G401 (cell line): ENCODE measurements around the gene FBXL4. TPM values are rescaled to one million over a fixed set of nuclear protein-coding genes. Genes with fewer than 3 reads are reported as not detected.
A peak's percentile ranks its signal among the peaks of the same experiment; 100 is the strongest.

Experiments used
- DNase-seq: peaks from one replicate; pipeline ENCODE4 v3.0.0-alpha.2; 2015; ENCODE audit warnings: low spot score
- in situ Hi-C: cut with HindIII; loops from 2 replicates; pipeline ENCODE4 v1.10.0; 2016; ENCODE audit warnings: low sequenced_read_pairs, mixed read lengths
- total RNA-seq: library from RNA; depleted of rRNA; stranded (reverse); fragments of >200 nt; shearing (Covaris generic); gene quantifications from 2 replicates; pipeline ENCODE4 v1.2.3, GENCODE V29; 2014

The FBXL4 gene
- total RNA-seq, 1 experiment from 2014 or later: 8.3 TPM

DNA sequence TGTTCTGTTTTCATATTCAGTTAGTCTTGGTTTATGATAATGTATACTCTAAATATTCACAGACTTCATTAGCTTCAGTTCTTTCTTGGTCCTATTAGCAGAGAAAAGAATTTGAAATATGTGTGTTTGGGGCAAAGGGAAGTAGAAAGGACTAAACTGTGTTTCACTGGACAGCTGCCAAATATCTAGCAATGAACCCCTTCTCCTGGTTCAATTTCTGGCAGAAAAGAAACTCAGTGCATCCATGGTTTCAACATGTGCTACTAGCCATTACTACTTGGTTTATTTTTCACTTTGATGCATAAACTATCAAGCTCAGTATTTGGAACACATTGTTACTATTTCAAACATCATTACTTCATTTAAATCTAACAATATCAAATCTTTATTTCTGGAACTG lies 43.6 kb downstream of the FBXL4 start:
- in situ Hi-C loops: no loop called here
- DNase-seq: no peak

DNA sequence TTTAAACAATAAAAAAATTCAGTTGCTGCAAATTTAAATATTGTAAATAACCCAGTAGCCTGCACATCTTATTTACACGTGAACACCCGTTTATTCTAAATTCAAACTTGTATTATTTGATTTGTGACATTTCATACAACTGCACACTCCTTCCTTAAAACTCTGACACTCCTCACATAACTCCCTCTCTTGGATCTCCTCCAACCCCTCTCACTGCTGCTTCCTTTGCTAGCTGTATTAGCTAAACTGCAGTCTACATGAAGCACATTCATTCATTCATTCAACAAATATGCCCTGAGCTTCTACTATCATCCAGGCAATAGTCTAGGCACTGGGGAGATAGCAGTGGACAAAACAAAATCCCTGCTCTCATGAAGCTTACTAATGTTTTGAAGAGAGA lies 47.0 kb downstream of the FBXL4 start:
- DNase-seq: no peak
- in situ Hi-C loops: no loop called here

DNA sequence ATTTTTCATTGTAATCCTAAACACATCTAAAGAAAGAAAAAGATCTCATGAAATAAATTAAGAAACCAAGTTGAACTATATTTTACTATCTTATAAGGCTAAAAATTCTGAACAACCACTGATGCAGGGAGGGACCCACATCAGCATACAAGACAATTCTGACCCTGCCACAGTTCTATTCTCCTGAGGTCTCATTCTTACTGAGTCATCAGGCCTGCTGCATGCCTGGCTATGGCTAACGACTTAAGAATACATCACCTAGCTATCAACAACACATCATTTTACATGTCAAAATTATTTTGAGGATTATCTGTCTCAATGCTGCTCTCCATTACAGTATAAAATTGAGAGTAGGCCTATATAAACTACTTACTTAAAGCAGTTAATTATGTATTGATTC lies 52.9 kb downstream of the FBXL4 start:
- in situ Hi-C loops: no loop called here
- no peak for DNase-seq

DNA sequence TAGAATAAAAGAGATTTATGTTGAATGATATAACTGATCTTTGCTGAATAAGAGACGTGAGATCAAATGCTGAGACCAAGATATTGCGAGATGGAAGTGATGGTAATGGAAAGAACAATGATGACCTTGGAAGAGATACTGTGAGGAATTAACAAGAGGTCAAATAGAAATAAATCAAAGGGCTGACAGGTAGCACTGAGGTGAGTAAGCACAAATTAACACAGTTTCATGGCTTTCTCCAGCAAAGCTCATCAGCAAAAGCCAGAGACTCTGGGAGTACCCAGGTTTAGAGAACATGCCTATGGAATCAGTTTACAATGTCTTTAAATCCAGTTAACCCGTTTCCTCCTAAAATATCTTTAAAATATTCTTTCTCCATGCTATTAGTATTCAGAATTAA lies 60.1 kb downstream of the FBXL4 start:
- in situ Hi-C loops: no loop called here
- DNase-seq: no peak

DNA sequence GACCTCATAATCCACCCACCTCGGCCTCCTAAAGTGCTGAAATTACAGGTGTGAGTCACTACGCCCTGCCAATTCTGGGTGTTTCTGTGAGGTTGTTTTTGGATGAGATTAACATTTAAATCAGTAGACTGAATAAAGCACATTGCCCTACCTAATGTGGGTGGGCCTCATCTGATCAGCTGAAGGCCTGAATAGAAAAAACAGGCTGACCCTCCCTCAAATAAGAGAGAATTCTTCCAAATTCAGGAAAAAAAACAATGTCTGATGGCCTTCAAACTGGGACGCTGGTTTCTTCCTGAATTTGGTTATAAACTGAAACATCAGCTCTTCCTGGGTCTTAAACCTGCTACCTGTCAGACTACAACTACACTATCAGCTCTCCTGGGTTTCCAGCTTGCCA lies 62.4 kb downstream of the FBXL4 start:
- in situ Hi-C loops: no loop called here
- DNase-seq: no peak

DNA sequence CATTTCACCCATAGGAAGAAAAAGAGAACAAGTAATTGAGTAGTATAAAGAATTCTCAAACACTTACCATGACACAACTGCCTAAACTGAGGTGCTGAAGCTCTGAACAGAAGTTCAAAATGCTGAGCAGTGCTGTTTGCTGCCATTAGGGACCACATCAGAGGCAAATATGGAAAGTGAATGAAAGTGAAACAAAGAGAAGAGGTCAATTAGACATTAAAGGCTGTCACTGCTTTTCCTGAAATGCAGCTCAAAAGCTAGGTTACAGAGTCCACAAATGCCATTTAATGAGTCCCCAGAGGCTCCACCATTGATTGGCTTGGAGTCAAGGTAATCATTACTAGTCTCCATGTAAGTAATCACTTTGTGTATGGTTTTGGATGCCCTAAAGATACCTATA lies 67.3 kb downstream of the FBXL4 start:
- in situ Hi-C loops: no loop called here
- no peak for DNase-seq

DNA sequence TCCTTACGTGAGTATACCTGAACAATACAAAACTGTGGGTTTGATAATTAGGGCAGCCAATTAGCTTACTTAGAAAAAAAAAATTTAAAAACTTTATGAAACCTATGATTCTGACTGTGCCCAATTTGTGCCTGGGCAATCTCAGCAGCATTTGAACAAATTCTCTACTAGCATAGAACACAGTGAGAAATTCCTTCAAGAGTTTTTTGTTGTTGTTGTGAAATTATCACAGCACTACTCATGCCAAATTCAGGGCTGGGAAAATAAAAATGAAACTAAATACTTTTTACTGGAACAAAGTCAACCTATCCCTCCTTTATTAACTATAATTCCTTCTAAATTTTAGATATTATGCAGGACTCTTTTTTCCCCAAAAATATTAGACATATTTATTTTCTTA lies 70.5 kb downstream of the FBXL4 start:
- DNase-seq: no peak
- in situ Hi-C loops: no loop called here

DNA sequence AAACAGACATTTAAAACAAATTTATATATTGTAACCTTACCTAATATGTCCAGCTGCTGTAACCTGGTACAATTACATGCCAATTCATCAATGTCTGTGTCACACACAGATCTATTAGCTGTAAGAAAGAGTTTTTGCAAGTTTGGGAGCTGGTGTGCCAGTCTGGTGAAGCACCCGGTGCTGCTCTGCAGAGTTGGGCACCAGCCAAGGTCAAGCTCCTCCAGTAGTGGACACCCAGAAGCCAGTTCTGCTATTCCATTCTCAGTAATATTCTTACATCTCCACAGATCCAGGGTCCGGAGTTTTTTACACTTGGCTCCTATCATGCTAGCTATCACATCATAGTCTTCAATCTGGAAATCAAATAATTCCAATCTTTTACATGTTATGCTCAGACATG lies 72.4 kb downstream of the FBXL4 start:
- peak; percentile 9 for DNase-seq
- in situ Hi-C loops: no loop called here

DNA sequence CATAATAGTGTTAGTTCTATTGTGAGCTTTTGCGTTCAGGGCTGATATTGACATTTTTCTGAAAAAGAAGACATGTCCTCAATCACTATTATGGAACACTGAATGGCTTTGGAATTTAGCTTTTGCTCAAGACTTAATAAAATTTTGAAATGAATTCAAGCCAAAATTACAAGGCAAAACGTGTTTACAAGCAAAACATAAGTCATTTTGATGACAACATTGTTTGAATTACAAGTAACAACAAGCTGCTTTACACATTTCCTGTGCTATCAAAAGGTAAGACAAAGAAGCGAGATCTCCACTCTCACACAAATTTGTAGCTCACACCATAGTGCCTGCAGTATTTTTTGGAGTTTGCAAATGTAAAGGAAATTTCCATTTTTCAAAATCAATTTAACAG lies 75.9 kb downstream of the FBXL4 start:
- in situ Hi-C loops: no loop called here

DNA sequence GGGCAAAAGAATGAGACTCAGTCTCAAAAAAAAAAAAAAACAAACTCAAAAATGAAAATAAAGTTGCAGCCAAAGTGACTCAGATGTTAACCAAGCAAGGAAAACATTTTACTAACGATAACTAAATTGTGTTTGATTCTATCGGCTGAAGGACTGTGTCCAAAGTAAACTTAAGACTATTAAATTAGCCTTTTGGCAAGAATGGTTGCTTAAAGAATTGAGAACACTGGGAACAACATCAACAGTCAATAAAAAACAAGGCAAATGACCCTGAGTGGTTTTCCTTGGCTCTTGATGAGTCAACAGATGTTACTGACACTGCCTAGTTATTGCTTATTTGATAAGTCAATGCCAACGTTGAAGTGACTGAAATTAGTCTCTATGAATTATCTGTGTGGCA lies 76.7 kb downstream of the FBXL4 start:
- no peak for DNase-seq
- in situ Hi-C loops: no loop called here

More for the DNA sequence above, 75.9 kb downstream of the FBXL4 start:
- no peak for DNase-seq

DNA sequence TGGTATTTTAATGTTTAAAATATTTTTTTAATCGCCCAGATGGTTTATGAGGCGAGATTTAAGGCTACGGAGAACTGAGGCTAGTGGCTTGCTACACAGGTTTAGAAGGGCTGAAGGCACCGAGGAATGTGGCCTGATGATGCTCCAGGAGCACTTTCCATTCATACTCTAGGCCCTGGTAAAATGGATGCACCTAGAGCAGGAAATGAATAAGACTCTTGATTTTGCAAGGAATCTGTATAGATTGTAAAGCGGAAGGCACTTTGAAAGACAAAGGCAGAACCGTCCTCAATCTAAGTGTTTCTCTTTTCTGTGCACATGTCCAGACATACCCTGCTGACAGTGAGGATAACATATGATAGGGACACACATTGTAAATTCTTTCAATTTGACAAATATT lies 83.2 kb downstream of the FBXL4 start:
- no peak for DNase-seq
- in situ Hi-C loops: no loop called here

DNA sequence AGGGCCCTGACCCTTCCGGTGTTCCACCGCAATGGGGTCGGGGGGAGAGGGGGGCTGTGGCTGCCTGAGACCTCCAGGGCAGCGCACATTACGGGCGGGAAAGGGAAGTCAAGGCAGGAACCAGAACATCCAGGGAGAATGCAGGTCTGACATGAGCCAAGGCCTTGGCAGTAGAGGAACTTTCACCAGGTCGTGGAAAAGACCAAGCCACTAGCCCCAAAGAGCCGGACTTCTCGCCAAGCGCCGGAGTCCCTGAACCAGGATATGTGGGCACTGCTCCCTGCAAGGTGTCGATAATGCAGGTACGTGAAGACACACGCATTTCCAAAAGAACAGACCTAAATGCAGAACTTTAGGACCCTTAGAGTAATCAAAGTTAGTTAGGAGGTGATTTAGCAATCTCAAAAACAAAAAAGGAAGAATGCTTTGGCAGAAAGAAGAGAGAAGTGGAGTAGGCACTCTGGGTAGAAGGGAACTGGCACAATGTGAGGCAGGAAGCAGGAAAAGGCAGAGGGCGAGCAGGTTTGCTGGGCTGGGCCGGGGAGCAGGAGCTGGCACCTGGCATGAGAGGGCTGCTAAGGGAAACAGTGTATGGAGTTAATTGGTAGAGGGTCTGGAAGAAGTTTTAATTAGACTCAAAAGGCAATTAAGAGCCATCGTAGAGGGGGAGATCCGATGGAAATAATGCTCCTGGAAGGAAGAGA lies 99.1 kb downstream of the FBXL4 start:
- no peak for DNase-seq
- in situ Hi-C loops: no loop called here

DNA sequence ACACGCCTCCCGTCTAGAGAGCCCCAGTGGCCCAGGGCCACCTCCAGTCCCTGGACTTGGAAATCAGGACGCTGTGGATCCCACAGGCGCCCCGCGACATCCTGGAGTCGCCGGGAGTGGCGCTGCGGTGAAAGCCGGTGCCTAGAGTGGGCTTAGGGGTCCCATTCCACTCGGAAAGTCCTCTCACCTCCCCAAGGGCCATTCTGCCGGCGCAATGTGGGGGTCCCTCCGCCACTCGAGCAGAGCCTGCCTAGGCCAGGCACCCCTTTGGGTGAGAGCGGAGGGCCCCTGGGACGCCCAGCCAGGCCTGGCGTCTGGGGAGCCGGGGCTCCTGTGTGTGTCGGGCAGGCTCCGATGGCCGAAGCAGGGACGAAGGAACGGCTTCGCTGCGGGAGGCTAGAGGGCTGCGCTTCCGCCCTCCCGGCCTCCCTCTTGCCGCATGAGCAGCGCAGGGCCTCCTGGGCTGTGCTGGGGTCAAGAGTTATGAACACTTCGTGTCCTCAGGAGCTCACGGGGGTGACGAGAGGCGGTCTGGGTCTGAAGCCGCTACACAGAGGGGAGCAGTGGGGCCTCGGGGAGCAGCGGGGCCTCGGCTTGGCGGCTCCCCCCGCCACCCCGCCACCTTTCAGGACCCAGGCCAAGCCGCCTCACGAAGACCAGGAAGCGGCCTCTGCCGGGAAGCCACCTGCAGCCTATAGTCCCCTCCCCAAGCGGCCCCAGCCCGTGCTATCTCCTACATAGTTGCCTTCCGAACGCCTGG lies 99.8 kb downstream of the FBXL4 start:
- in situ Hi-C loops: no loop called here
- DNase-seq: no peak

DNA sequence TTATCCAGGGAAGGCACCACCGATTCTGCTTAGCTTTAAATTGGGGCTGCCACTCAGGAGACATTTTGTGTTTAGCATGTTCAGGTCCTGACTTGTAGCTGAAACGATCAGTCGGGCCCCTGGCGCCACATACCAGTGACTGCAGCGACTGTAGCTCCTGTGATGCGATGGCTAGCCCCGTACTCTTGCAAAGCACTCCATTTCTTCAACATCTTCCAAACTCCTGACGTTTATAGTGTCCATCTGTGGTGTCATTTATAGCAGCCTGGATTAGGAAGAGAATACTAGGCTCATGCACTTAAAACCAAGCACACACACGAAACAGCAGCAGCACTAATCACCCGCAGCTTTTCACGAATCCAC lies 100.3 kb downstream of the FBXL4 start:
- in situ Hi-C loops: no loop called here
- DNase-seq: no peak

DNA sequence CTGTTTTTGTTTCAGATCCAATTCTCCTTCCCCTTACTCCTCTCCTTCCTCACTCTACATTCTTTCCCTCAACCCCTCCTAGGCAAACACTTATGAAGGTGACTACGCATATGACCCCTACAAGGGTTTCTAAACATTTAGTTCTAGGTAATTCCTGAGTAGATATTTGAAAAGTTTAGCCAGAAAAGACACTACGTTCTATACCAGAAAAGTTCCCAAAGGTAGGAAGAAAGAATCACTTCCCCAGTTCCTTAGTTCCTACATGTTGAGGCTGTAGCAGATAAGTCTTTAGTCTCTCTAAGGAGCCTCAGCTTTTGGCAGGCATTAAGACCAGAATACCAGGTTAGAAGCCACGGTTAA lies 101.7 kb downstream of the FBXL4 start:
- in situ Hi-C loops: no loop called here
- no peak for DNase-seq

DNA sequence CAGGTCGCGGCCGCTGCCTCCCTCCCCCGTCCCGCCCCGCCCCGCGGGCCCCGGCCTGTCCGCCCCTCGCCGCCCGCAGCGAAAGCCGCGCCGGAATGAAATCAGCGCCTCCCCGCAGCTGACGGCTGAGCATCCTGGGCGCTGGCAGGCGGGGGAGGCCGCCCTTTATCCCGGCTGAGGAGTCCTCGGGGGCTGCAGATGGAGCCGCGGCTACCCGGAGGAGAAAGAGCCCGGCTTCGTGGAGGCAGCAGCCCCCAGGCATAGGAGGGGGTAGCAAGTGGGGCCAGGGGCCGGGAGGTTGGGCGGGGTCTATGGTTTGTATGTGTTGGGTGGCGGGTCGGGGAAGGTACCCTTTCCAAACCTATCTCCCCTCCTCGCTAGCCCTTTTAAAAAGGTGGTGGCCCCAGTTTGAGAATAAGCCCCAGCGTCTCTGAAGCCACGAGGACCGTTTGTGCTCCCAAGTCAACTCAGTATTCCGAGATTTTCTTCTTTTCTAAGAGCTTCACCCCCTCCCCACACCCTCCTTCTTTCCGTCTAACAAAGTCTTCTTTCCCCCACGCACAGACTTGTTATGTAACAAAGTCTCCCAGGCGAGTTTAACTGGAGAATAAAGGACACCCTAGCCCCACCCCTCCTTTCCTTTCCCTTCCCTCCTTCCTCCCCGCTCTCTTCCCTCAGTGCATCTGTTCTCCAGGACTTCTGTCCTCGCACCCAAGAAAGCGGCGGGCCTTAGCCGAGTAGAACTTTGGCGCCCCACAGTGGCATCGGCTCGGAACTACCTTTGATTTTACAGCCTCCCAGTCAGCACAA lies 102.3 kb downstream of the FBXL4 start:
- in situ Hi-C loops: no loop called here
- peak; percentile 80 for DNase-seq

DNA sequence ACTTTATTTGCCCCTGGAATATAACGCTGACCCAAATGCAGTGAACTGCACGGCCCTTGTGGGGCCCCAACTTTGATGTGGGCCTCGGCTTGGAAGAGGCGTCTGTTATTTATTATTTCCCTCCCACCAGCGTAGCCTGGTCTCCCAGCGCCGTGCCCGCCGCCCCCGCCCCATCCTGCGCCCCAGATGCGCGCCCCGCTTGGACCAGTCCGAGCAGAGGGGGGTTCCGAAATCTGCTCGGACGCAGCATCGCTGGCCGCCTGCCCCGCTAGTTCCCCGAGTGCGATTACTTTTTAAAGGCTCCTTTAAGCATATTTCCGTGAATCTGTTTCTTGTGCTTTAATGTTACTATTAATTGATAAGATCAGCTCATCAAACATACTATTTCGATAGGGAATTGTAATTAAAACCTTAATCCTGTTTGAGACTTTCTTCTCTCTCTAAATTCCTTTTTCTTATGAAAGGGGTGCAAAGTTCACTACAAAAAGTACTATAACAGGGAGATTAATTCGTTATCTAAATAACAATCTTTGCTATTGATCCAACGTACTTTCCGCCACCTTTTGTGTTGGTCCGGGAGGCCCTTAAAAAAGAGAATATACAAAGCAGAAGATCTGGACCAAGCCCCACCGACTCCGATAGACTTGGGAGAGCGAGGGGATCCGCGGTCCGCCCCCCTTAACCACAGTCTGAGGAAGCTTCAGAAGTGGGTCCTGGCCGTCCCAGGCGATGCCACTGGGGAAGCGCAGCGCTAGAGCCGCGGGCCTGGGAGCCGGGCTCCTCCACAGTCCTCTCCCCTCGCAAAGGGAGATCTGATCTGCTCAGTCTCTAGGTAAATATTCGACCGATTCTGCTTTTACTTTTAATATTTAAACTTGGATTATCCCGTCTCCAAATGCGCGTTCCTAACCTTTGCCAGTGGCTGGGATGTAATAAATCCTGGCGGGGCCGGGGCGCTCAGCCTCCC lies 103.2 kb downstream of the FBXL4 start:
- in situ Hi-C loops: no loop called here
- no peak for DNase-seq

DNA sequence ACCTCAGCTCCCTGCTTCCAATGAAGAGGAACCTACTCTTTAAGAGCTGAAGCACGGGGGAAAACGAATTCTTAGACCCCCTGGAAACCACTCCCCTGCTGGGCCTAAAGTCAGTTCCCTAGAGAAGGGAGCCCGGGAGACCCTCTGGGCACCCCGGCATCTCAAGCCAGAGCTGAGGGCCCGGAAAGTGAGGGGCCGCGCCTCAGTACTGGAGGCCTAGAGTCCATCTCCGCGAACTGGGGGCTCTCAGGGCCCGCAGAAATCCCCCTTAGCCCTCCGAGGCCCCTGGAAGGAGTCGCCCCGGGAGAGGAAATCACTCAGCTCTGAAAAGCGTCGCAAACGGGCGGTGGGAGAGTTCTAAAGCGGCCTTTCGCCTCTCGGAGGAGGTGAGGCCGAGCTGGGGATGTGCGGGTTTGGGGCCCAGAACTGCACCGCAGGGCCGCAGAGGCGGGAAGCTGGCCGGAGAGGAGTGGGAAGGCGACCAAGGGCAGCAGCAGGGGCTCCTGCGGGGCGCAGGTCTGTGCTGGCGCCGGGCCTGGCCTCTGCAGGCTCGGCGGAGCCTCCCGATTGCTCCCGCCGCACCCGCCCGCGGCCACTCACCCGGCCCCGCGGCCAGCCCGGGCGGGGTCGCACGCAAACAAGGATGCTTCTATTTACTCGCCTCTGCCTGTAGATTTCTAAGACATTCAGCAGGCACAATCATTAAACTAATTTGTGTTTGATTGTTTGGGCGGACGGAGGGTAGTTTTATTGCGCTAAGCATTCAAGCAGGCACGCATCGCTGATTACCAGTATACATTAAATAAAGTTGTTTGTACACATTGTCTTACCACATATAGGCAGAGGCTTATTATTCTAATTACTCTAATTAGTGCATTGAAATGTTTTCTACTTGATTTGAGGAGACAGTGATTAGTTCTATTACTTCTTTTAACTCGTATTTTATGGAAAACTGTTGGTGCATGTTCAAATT lies 104.2 kb downstream of the FBXL4 start:
- in situ Hi-C loops: no loop called here
- no peak for DNase-seq
